ENCODE measurements around the gene PCDHGA3.

GRCh38 chr5:141356950-141357349 is 13.3 kb downstream of the PCDHGA3 start:
- no peak for TF ChIP-seq EZH2 (IDR thresholded peaks at IDR 0.05; ENCODE audit: low read depth, unreplicated experiment)
- TF ChIP-seq POLR2AphosphoS5 (IDR thresholded peaks at IDR 0.05; ENCODE audit: low read depth) = no peak
- TF ChIP-seq CTCF (conservative IDR thresholded peaks at IDR 0.05; ENCODE audit: low read depth in 2 of 2) = no peak
- peak; percentile 49 for TF ChIP-seq REST (IDR thresholded peaks at IDR 0.05; ENCODE audit: unreplicated experiment)
- TF ChIP-seq EZH2phosphoT487 (IDR thresholded peaks at IDR 0.05; ENCODE audit: unreplicated experiment) = no peak

All from GM23338 (cell line).